SK-N-MC (cell line): ENCODE measurements around the gene UPF1.

ENCODE experiments used
- EZH2 ChIP-seq: fragments of 200-600 bp; sonication (generic); IDR thresholded peaks from one replicate; pipeline ENCODE4 v1.6.1; 2017; ENCODE audit warnings: antibody characterized with exemption
- POLR2AphosphoS5 ChIP-seq: IDR thresholded peaks from 2 replicates; pipeline ENCODE4 v1.6.1; 2012; ENCODE audit warnings: mild to moderate bottlenecking, low read depth, low read length, borderline replicate concordance

DNA sequence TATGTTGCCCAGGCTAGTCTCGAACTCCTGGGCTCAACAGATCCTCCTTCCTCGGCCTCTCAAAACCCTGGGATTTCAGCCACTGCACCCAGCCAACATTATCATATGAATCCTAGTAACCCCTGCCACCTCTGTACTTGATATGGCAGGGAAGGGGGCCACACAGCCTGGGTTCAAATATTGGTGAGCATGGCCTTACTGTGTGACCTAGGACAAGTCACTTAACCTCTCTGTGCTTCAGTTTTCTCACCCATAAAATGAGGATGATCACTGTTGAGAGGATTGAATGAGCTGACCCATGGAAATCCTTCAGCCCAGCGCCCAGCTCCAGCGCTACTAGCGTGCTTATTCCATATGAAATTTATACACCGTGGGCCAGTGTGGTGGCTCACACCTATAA is 37.1 kb upstream of the UPF1 start:
- TF ChIP-seq EZH2 (no peak), POLR2AphosphoS5 (no peak)
